GM12873 (cell line): ENCODE data around the gene COPS2.

ENCODE experiments used
- CTCF ChIP-seq: IDR thresholded peaks from 2 replicates; pipeline ENCODE4 v1.5.1; 2012; ENCODE audit warnings: low read depth, mild to moderate bottlenecking, moderate library complexity, low read length, control low read depth; ENCODE audit not compliant: insufficient read depth; ENCODE audit errors: missing control alignments

COPS2 gene

DNA sequence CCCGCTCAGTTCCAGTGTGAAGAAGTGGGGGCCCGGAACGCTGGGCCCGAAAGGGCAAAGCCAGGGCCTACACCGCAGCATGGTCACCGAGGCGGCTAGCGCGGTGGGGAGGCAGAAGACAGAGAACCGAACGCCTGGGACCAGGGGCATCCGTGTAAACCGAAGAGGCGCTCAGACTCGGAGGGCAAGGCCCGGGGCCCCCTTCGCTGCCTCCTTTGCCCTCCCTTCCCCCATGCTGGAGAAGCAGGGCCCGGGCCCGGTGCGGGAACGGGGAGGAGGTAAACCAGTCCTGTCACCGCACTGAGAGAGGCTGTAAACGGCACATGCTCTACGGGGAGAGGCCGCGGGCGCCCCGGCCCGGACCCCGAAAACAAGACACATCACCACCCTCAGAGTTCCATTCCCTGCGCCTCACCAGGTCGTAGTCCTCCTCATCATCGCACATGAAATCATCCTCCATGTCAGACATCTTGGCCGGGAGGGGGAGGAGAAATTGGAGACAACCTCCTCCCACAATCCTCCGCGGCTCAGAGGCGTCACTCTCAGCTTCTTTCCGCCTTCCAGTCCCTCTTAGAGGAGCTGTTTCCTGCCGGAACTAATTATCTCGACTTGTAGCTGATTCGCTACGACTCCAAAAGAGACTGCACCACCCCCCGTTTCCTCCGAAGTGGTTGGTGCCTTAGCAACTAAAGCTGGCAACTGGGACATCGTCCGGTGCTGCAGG, at the start of gene COPS2:
COPS2 (minus strand) TSS at position 490 of the 724 bp plus-strand sequence; CDS start at position 469, 21 bp downstream.
- no peak for TF ChIP-seq CTCF

GRCh38 chr15:49200347-49200746, 44.9 kb upstream of the COPS2 start:
- no peak for TF ChIP-seq CTCF

GRCh38 chr15:49199666-49200065, 44.3 kb upstream of the COPS2 start:
- no peak for TF ChIP-seq CTCF

DNA sequence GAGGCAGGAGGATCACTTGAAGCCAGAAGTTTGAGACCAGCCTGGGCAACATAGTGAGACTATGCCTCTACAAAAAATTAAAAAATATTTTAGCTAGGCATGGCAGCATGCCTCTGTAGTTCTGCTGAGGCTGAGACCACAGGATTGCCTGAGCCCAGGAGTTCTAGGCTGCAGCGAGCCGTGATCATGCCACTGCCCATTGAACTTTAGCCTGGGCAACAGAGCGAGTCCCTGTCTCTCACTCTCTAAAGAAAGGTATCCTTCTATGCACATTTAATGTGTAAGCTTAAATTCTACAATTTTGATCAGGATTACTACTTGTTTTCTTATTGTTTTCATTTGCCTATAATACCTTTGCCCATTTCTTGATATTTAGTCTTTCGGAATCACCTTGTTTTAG, 41.5 kb upstream of the COPS2 start:
- no peak for TF ChIP-seq CTCF

DNA sequence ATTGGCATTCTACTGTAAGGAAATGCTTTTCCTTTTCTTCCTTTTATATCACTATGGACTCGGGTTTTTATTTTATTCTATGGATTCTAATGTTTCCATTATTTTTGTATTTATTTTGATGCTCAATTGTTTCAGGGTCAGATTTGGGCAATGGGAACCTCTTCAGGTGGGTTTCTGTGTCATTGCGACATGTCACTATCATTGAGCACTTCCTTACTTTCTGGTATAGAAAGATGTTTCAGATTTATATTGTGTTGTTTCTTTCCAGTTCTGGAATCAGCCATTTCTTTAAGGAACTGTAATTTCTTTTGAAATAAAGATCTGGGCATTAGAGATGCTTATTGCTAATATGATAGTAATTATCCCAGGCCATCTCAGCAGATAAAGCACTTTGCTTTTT, 36.5 kb upstream of the COPS2 start:
- no peak for TF ChIP-seq CTCF

GRCh38 chr15:49190586-49190985, 35.2 kb upstream of the COPS2 start:
- TF ChIP-seq CTCF, result no peak

DNA sequence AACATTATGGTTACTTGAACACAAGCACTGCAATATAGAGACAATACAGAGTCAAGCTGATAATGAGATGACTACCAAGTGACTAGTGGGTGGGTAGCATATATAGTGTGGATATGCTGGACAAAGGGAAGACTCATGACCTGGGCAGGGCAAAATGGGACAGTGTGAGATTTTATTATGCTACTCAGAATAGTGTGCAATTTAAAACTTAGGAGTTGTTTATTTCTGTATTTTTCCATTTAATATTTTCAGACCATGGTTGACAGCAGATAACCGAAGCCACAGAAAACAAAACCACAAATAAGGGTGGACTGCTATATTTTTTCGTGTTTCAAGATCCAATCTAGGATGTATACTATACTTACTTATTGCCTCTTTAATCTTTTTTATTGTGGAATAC, 34.2 kb upstream of the COPS2 start:
- TF ChIP-seq CTCF, result no peak
